Panc1 (cell line): ENCODE measurements around the gene MYO1E. TPM values are rescaled to one million over a fixed set of nuclear protein-coding genes. Genes with fewer than 3 reads are reported as not detected.

Experiments
- ATAC-seq: fragments of 200-7000 bp; cut with Tn5 transposase; 2 replicates; pipeline ENCODE4 v1.9.1; 2020; ENCODE audit warnings: mild to moderate bottlenecking, moderate library complexity
- BruUV-seq: library from RNA; stranded (reverse); fragments of 400-500 nt; replicated peaks from 2 replicates; lab custom pipeline; 2021; lab: Mats Ljungman, UMichigan
- CTCF ChIA-PET: fragments of 300-600 bp; sonication (Branson Sonifier 250); formaldehyde crosslinking; loops from one replicate; lab custom pipeline; 2022; ENCODE audit warnings: antibody characterized with exemption; lab: Charles Lee
- POLR2A ChIA-PET: fragments of 300-600 bp; sonication (Branson Sonifier 250); formaldehyde crosslinking; loops from one replicate; lab custom pipeline; 2022; ENCODE audit warnings: antibody characterized with exemption; lab: Charles Lee
- DNase-seq: peaks from one replicate; pipeline ENCODE4 v3.0.0-alpha.2; 2010; ENCODE audit warnings: low read depth, low spot score
- H3K27ac ChIP-seq: 2 replicates; pipeline ENCODE4 v1.5.1; 2011; ENCODE audit warnings: mild to moderate bottlenecking, low read length, inconsistent platforms
- H3K27me3 ChIP-seq: fragments of 200-500 bp; sonication (Bioruptor generic); 2 replicates; pipeline ENCODE4 v1.6.0; 2014; ENCODE audit warnings: low read length, inconsistent platforms; ENCODE audit not compliant: control insufficient read depth, insufficient read depth
- H3K36me3 ChIP-seq: fragments of 200-500 bp; sonication (Bioruptor generic); 2 replicates; pipeline ENCODE4 v1.5.1; 2014; ENCODE audit warnings: inconsistent platforms, mild to moderate bottlenecking, low read length, moderate library complexity; ENCODE audit not compliant: control insufficient read depth, insufficient read depth
- H3K4me1 ChIP-seq: 2 replicates; pipeline ENCODE4 v1.5.1; 2011; ENCODE audit warnings: inconsistent platforms, mild to moderate bottlenecking, low read length, moderate library complexity; ENCODE audit not compliant: control insufficient read depth, insufficient read depth
- H3K4me3 ChIP-seq, 2 experiments: 2 replicates each; pipeline ENCODE4 v1.5.1; 2011 to 2012; ENCODE audit warnings: low read depth in 2 of 2, low read length in 2 of 2, mild to moderate bottlenecking in 2 of 2, inconsistent platforms in 1 of 2, moderate library complexity in 1 of 2
- H3K9me3 ChIP-seq: fragments of 200-500 bp; sonication (Bioruptor generic); 2 replicates; pipeline ENCODE4 v1.5.1; 2014; ENCODE audit warnings: low read depth, mild to moderate bottlenecking, inconsistent platforms, low read length, moderate library complexity; ENCODE audit not compliant: control insufficient read depth, insufficient read depth
- CTCF ChIP-seq: fragments of 450-650 bp; IDR thresholded peaks from 2 replicates; pipeline ENCODE4 v1.5.1; 2017; ENCODE audit warnings: mild to moderate bottlenecking
- POLR2AphosphoS5 ChIP-seq: IDR thresholded peaks from 2 replicates; pipeline ENCODE4 v1.6.1; 2012; ENCODE audit warnings: mild to moderate bottlenecking, low read depth, low read length, moderate library complexity
- SIN3A ChIP-seq: IDR thresholded peaks from 2 replicates; pipeline ENCODE4 v1.6.1; 2012; ENCODE audit warnings: low read depth, mild to moderate bottlenecking, low read length, moderate library complexity, borderline replicate concordance; ENCODE audit not compliant: insufficient read depth
- TCF7L2 ChIP-seq: IDR thresholded peaks from 2 replicates; pipeline ENCODE4 v1.6.1; 2011; ENCODE audit warnings: mild to moderate bottlenecking, low read depth, low read length, inconsistent platforms
- in situ Hi-C: cut with HindIII; loops from 2 replicates; pipeline ENCODE4 v1.10.0; 2016; ENCODE audit warnings: low sequenced_read_pairs, low pct_unique_long_range_greater_than_20kb
- intact Hi-C: fragments of 100-400 bp; cut with micrococcal nuclease; formaldehyde crosslinking; loops from one replicate; pipeline ENCODE4 v1.10.0; 2022; ENCODE audit not compliant: unreplicated experiment
- total RNA-seq: library from RNA; stranded (reverse); gene quantifications from one replicate; pipeline ENCODE4 v1.2.1, GENCODE V29; 2021; ENCODE audit not compliant: unreplicated experiment
- TF ChIP-seq, protein P1 (sequence below), 2 experiments: IDR thresholded peaks; 2 replicates each; pipeline ENCODE4 v1.6.1; 2011 to 2012; ENCODE audit warnings: low read depth in 2 of 2, control low read depth in 1 of 2, low read length in 1 of 2, mild to moderate bottlenecking in 1 of 2, moderate library complexity in 1 of 2; ENCODE audit not compliant: insufficient read depth in 1 of 2

Gene MYO1E
- total RNA-seq, 1 experiment from 2014 or later, result 161 TPM

DNA sequence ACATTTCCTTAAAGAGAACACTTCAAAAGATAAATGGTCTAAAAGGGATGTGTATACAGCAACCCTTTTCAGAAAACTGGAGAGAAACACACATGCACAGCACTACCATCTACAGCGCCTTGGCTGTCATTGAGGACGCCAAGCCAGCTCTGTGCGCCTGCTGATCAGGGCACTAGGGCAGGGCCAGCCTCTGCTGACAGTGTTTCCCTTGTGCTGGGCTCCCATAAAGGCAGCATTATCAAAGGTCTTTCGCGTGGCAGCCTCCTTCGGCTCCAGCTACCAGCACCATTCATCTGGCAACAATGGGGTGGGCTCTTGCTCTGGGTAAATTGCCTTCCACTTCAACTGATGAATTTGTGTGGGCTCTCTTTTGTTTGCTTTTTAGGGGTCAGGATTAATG is 112.6 kb downstream of the MYO1E start:
- DNase-seq (no peak), ATAC-seq (no peak)
- Histone ChIP-seq H3K36me3 (no peaks in the 10 kb centered on the region), H3K9me3 (no peaks in the 10 kb centered on the region), H3K4me3 (no peak overlapping the region), H3K27ac (no peak overlapping the region), H3K27me3 (no peaks in the 10 kb centered on the region), H3K4me1 (no peaks in the 10 kb centered on the region)
- BruUV-seq, result no TSS peak
- intact Hi-C loops, result loop anchor here (10.0 kb wide), 1 partner anchor 115 kb away; the partner anchor contains the start of gene MYO1E
- CTCF ChIA-PET, result no interaction called here
- in situ Hi-C loops, result no loop called here
- TF ChIP-seq TCF7L2, result no peak
- TF ChIP-seq, protein P1, sequence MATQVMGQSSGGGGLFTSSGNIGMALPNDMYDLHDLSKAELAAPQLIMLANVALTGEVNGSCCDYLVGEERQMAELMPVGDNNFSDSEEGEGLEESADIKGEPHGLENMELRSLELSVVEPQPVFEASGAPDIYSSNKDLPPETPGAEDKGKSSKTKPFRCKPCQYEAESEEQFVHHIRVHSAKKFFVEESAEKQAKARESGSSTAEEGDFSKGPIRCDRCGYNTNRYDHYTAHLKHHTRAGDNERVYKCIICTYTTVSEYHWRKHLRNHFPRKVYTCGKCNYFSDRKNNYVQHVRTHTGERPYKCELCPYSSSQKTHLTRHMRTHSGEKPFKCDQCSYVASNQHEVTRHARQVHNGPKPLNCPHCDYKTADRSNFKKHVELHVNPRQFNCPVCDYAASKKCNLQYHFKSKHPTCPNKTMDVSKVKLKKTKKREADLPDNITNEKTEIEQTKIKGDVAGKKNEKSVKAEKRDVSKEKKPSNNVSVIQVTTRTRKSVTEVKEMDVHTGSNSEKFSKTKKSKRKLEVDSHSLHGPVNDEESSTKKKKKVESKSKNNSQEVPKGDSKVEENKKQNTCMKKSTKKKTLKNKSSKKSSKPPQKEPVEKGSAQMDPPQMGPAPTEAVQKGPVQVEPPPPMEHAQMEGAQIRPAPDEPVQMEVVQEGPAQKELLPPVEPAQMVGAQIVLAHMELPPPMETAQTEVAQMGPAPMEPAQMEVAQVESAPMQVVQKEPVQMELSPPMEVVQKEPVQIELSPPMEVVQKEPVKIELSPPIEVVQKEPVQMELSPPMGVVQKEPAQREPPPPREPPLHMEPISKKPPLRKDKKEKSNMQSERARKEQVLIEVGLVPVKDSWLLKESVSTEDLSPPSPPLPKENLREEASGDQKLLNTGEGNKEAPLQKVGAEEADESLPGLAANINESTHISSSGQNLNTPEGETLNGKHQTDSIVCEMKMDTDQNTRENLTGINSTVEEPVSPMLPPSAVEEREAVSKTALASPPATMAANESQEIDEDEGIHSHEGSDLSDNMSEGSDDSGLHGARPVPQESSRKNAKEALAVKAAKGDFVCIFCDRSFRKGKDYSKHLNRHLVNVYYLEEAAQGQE (IDR thresholded peaks at IDR 0.05; ENCODE audit: insufficient read depth in 1 of 2, low read depth in 2 of 2, low read length in 1 of 2), result no peak
- no peak for TF ChIP-seq SIN3A
- TF ChIP-seq CTCF, result no peak
- TF ChIP-seq POLR2AphosphoS5, result no peak
- POLR2A ChIA-PET, result no interaction called here

GRCh38 chr15:59259137-59259943 is 113.3 kb downstream of the MYO1E start:
- no peak for TF ChIP-seq TCF7L2
- no peak for TF ChIP-seq SIN3A
- no peak for TF ChIP-seq POLR2AphosphoS5
- TF ChIP-seq, protein P1 (IDR thresholded peaks at IDR 0.05; ENCODE audit: insufficient read depth in 1 of 2, low read depth in 2 of 2, low read length in 1 of 2), result no peak
- no peak for TF ChIP-seq CTCF
- in situ Hi-C loops, result no loop called here

More at GRCh38 chr15:59259137-59259943, 113.3 kb downstream of the MYO1E start:
- CTCF ChIA-PET, result no interaction called here
- DNase-seq (no peak), ATAC-seq (no peak)
- Histone ChIP-seq H3K36me3 (no peaks in the 10 kb centered on the region), H3K27ac (no peak overlapping the region), H3K4me3 (no peak overlapping the region), H3K9me3 (no peaks in the 10 kb centered on the region), H3K27me3 (no peaks in the 10 kb centered on the region), H3K4me1 (no peaks in the 10 kb centered on the region)
- POLR2A ChIA-PET, result no interaction called here
- no TSS peak for BruUV-seq
- intact Hi-C loops, result no loop called here
